Measurements from ENCODE around the gene KRT82. TPM values are rescaled to one million over a fixed set of nuclear protein-coding genes. Genes with fewer than 3 reads are reported as not detected.
A peak's percentile ranks its signal among the peaks of the same experiment; 100 is the strongest.

KRT82 gene
- total RNA-seq, 1 donor from 2014 or later = not detected

DNA sequence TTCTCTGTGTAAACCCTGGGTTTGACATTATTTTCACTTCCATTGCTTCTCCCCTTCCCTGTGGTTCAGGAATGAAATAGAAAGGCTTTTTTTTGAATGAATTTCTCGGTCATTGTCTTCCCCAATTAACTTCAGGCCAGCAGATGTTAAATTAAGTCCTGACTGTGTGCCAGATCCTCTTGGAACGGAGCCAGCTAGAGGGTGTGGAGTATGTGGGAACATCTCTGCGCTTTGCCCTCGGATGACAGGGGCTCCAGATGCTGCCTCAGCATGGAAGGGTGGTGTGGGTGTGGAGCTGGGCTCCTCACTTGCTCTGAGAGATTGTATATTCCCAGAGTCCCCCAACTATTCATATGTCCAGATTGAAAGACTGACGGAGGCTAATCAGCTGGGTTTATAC, 51.9 kb downstream of the KRT82 start:
- DNase-seq (no peak), ATAC-seq (no peak)
- Histone ChIP-seq H3K4me3 (no peak overlapping the region), H3K9me3 (no peaks in the 10 kb centered on the region), H3K4me1 (peaks cover 7% of the 10 kb centered on the region), H3K27ac (no peak overlapping the region), H3K36me3 (no peaks in the 10 kb centered on the region), H3K27me3 (ENCODE audit: low read depth) (peaks cover 18% of the 10 kb centered on the region)
- intact Hi-C loops (cut with DNase I) = no loop called here
- TF ChIP-seq, protein P1, sequence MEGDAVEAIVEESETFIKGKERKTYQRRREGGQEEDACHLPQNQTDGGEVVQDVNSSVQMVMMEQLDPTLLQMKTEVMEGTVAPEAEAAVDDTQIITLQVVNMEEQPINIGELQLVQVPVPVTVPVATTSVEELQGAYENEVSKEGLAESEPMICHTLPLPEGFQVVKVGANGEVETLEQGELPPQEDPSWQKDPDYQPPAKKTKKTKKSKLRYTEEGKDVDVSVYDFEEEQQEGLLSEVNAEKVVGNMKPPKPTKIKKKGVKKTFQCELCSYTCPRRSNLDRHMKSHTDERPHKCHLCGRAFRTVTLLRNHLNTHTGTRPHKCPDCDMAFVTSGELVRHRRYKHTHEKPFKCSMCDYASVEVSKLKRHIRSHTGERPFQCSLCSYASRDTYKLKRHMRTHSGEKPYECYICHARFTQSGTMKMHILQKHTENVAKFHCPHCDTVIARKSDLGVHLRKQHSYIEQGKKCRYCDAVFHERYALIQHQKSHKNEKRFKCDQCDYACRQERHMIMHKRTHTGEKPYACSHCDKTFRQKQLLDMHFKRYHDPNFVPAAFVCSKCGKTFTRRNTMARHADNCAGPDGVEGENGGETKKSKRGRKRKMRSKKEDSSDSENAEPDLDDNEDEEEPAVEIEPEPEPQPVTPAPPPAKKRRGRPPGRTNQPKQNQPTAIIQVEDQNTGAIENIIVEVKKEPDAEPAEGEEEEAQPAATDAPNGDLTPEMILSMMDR (IDR thresholded peaks at IDR 0.05) = no peak

GRCh38 chr12:52353766-52354165, 52.4 kb downstream of the KRT82 start:
- H3K27ac ChIP-seq = no peak overlapping the region
- TF ChIP-seq, protein P1 (IDR thresholded peaks at IDR 0.05) = no peak

DNA sequence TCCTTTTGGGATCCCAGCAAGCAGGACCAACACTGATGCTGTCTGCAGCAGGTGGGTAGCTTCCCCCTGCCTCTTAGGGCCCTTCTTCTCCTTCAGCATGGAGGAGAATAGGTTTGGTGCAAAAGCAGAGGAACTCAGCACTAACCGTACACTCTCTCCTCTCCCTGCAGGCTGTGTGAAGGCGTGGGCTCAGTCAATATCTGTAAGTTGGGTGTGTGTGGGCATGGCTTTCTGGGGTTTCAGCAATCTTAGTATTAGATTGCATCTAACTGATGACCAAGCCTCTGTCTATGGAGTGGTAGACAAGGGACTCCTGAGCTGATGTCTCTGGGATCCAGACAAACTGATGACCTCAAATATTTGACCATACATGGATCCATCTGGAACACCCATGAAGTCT, 53.2 kb downstream of the KRT82 start:
- Histone ChIP-seq H3K9me3 (no peaks in the 10 kb centered on the region), H3K4me3 (no peak overlapping the region), H3K36me3 (no peaks in the 10 kb centered on the region), H3K27me3 (ENCODE audit: low read depth) (peaks cover 15% of the 10 kb centered on the region), H3K4me1 (peaks cover 7% of the 10 kb centered on the region), H3K27ac (no peak overlapping the region)
- TF ChIP-seq, protein P1 (IDR thresholded peaks at IDR 0.05) = no peak
- ATAC-seq = no peak
- intact Hi-C loops (cut with DNase I) = no loop called here
- no peak for DNase-seq

More at GRCh38 chr12:52353766-52354165, 52.4 kb downstream of the KRT82 start:
- no peak for ATAC-seq
- Histone ChIP-seq H3K4me3 (no peak overlapping the region), H3K9me3 (no peaks in the 10 kb centered on the region), H3K36me3 (no peaks in the 10 kb centered on the region), H3K27me3 (ENCODE audit: low read depth) (peaks cover 15% of the 10 kb centered on the region), H3K4me1 (peaks cover 7% of the 10 kb centered on the region)
- DNase-seq = no peak
- intact Hi-C loops (cut with DNase I) = no loop called here

- TF ChIP-seq, protein P1 (IDR thresholded peaks at IDR 0.05) = no peak
- intact Hi-C loops (cut with DNase I) = no loop called here
- Histone ChIP-seq H3K9me3 (no peaks in the 10 kb centered on the region), H3K27me3 (ENCODE audit: low read depth) (peaks cover 10% of the 10 kb centered on the region), H3K27ac (no peak overlapping the region), H3K36me3 (no peaks in the 10 kb centered on the region), H3K4me1 (peaks cover 7% of the 10 kb centered on the region), H3K4me3 (no peak overlapping the region)
- ATAC-seq = peak; percentile 45 to 68
- no peak for DNase-seq
These were observed 54.7 kb downstream of the KRT82 start for GRCh38 chr12:52351196-52352059.

- TF ChIP-seq, protein P1 (IDR thresholded peaks at IDR 0.05) = no peak
- DNase-seq = no peak
These were observed 55.3 kb downstream of the KRT82 start for GRCh38 chr12:52350786-52351185.

More at GRCh38 chr12:52350786-52351185, 55.3 kb downstream of the KRT82 start:
- ATAC-seq = no peak
- H3K27me3 ChIP-seq (ENCODE audit: low read depth) = peaks cover 4% of the 10 kb centered on the region
- no peaks in the 10 kb centered on the region for H3K36me3 ChIP-seq
- peaks cover 12% of the 10 kb centered on the region for H3K4me1 ChIP-seq
- no peaks in the 10 kb centered on the region for H3K9me3 ChIP-seq
- intact Hi-C loops (cut with DNase I) = no loop called here
- no peak overlapping the region for H3K4me3 ChIP-seq
- no peak overlapping the region for H3K27ac ChIP-seq
